Gastroesophageal sphincter (tissue), 4 donors: Measurements from ENCODE around the gene SLX9. TPM values are rescaled to one million over a fixed set of nuclear protein-coding genes. Genes with fewer than 3 reads are reported as not detected.

Source experiments
- ATAC-seq: fragments of 150-250 bp; one replicate; pipeline ENCODE4 v1.9.1; 2016; ENCODE audit warnings: mild to moderate bottlenecking, moderate library complexity
- H3K27ac ChIP-seq, 4 donors: fragments of 200-600 bp; sonication (generic) in 3 of 4; 1 replicate in 3 of 4; 2 replicates in 1 of 4; pipeline ENCODE4 v1.5.1; 2016 to 2019
- H3K27me3 ChIP-seq: fragments of 200-600 bp; sonication (generic); one replicate; pipeline ENCODE4 v1.5.1; 2019
- H3K36me3 ChIP-seq, 2 donors: fragments of 200-600 bp; sonication (generic); one replicate each; pipeline ENCODE4 v1.5.1; 2019; ENCODE audit warnings: control low read depth in 1 of 2
- H3K4me1 ChIP-seq, 3 donors: fragments of 200-600 bp; sonication (generic); 1 replicate in 2 of 3; 2 replicates in 1 of 3; pipeline ENCODE4 v1.5.1; 2016 to 2019; ENCODE audit warnings: control low read depth in 2 of 3
- H3K4me3 ChIP-seq, 2 donors: fragments of 200-600 bp; sonication (generic); one replicate each; pipeline ENCODE4 v1.5.1; 2019; ENCODE audit warnings: mild to moderate bottlenecking in 1 of 2, moderate library complexity in 1 of 2
- H3K9me3 ChIP-seq, 3 donors: fragments of 200-600 bp; sonication (generic); one replicate each; pipeline ENCODE4 v1.5.1; 2017 to 2019; ENCODE audit warnings: control low read depth in 2 of 3
- EP300 ChIP-seq: sonication (generic); formaldehyde crosslinking; IDR thresholded peaks from one replicate; pipeline ENCODE4 v1.6.1; 2017; ENCODE audit warnings: antibody characterized with exemption, mild to moderate bottlenecking
- POLR2A ChIP-seq, 2 donors: fragments of 450-650 bp; IDR thresholded peaks; one replicate each; pipeline ENCODE4 v1.6.1; 2017; ENCODE audit warnings: antibody characterized with exemption in 2 of 2, mild to moderate bottlenecking in 2 of 2, moderate library complexity in 1 of 2
- POLR2AphosphoS5 ChIP-seq: sonication (generic); formaldehyde crosslinking; IDR thresholded peaks from one replicate; pipeline ENCODE4 v1.6.1; 2017; ENCODE audit warnings: antibody characterized with exemption
- WGBS, 2 donors: methylation state at CpG; one replicate each; pipeline ENCODE4 v1.1.5; 2018; ENCODE audit warnings: low coverage in 1 of 2; 5-methylcytosine and 5-hydroxymethylcytosine counted together
- total RNA-seq, 4 donors: library from RNA; depleted of rRNA; stranded (reverse); fragments of >200 nt; gene quantifications; one replicate each; pipeline ENCODE4 v1.1.0, GENCODE V29; 2016
- TF ChIP-seq, protein P1 (sequence below), 4 experiments: fragments of 200-600 bp in 2 of 4; fragments of 450-650 bp in 2 of 4; sonication (generic) in 1 of 4; IDR thresholded peaks; one replicate each; pipeline ENCODE4 v1.5.1; 2017 to 2019; ENCODE audit warnings: antibody characterized with exemption in 4 of 4, mild to moderate bottlenecking in 2 of 4, moderate library complexity in 2 of 4

The SLX9 gene
- total RNA-seq, 4 donors from 2014 or later, result 15.7 to 53.9 (median 36.4) TPM

DNA sequence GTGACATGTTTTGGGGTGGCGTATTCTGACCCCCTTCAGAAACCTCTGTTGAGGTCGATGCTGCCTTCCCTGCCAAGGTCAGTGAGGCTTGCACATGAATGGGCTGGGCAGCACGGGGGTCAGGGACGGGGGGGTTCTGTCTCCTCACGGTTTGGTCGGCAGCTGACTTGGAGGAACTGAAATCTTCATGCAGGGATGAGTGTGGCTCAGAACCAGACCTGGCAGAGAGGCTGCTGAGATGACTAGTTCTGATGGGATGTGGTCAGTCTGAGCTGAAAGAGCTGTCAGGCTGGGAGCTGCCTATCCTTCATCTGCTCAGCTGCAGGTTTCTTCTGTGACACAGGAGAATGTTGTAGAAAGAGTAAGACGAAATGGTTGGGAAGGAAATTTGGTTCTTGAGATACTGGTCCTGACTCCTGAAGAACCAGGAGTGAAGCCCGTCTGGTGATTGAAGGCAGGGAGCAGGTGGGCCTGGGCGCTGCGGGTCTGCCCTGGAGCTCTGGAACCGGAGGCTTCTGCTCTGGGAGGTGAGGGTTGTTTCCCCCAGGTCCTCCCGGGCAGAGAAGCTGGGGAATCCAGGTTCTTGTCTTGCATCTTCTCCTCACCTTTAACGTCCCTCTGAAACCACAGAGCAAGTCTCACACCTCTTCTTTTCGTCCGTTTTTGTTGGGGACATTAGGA lies 3.3 kb downstream of the SLX9 start:
- Histone ChIP-seq H3K9me3 (no peaks in the 10 kb centered on the region), H3K4me1 (peaks cover 0 to 32% (median 15%) of the 10 kb centered on the region in 3 donors), H3K36me3 (peaks cover 0 to 47% of the 10 kb centered on the region in 2 donors), H3K4me3 (no peak overlapping the region), H3K27ac (no peak overlapping the region), H3K27me3 (no peaks in the 10 kb centered on the region)
- 80 to 100% methylated on average over 1 to 12 of the region's 15 CpGs for WGBS, 2 donors
- TF ChIP-seq, protein P1, sequence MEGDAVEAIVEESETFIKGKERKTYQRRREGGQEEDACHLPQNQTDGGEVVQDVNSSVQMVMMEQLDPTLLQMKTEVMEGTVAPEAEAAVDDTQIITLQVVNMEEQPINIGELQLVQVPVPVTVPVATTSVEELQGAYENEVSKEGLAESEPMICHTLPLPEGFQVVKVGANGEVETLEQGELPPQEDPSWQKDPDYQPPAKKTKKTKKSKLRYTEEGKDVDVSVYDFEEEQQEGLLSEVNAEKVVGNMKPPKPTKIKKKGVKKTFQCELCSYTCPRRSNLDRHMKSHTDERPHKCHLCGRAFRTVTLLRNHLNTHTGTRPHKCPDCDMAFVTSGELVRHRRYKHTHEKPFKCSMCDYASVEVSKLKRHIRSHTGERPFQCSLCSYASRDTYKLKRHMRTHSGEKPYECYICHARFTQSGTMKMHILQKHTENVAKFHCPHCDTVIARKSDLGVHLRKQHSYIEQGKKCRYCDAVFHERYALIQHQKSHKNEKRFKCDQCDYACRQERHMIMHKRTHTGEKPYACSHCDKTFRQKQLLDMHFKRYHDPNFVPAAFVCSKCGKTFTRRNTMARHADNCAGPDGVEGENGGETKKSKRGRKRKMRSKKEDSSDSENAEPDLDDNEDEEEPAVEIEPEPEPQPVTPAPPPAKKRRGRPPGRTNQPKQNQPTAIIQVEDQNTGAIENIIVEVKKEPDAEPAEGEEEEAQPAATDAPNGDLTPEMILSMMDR (IDR thresholded peaks at IDR 0.05), result no peak
- TF ChIP-seq POLR2A (IDR thresholded peaks at IDR 0.05) (no peak), POLR2AphosphoS5 (no peak), EP300 (no peak)
- no peak for ATAC-seq

DNA sequence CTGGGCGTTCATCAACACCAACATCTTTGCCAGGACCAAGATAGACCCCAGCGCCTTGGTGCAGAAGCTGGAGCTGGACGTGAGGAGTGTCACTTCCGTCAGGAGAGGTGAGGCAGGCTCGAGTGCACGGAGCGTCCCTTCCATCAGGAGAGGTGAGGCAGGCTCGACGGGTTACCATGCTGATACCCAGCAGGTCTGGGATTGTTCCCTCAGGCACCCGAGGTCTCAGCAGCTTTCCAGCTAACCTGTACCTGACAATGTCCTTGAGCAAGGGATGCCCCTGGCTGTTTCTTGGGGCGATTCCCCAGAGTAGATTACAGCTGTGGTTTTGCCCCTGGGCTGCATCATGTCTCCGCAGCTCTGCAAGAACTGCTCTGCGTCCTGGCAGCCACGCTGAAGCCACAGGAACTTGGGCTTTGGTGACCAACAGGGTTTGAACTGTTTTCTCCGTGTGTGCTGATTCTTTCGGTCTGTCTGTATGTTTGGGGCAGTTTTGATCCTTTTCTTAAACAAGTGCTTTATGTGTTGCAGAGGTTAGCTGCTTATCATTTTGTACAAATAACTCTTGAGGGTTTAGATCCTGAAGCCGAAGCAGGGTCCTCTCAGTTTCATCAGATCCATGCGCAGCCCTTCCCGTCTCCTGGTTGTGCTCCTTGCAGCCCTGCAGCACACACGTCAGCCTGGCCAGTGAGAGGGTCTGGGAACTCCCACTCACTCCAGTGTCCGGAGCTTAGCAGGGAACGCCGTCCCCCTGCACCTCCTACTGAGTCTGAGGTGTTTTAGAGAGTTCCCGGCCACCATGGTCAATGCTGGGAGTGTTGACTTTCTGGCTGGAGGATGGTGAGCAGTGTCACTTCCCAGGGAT lies 4.1 kb downstream of the SLX9 start:
- H3K9me3 ChIP-seq, result no peaks in the 10 kb centered on the region
- ATAC-seq, result no peak
- 89 to 90% methylated on average over 3 to 7 of the region's 24 CpGs for WGBS, 2 donors
- peaks cover 0 to 48% of the 10 kb centered on the region in 2 donors for H3K36me3 ChIP-seq
- H3K4me1 ChIP-seq, result peaks cover 0 to 31% (median 15%) of the 10 kb centered on the region in 3 donors
- H3K27ac ChIP-seq, result no peak overlapping the region
- no peak overlapping the region for H3K4me3 ChIP-seq
- no peak for TF ChIP-seq POLR2AphosphoS5
- no peaks in the 10 kb centered on the region for H3K27me3 ChIP-seq

- 80% methylated on average over 1 of the region's 10 CpGs; no CpG with 5 or more reads in 1 of the 2 donors for WGBS, 2 donors
- no peak for ATAC-seq
These were observed 4.8 kb downstream of the SLX9 start for GRCh38 chr21:44944596-44944995.

DNA sequence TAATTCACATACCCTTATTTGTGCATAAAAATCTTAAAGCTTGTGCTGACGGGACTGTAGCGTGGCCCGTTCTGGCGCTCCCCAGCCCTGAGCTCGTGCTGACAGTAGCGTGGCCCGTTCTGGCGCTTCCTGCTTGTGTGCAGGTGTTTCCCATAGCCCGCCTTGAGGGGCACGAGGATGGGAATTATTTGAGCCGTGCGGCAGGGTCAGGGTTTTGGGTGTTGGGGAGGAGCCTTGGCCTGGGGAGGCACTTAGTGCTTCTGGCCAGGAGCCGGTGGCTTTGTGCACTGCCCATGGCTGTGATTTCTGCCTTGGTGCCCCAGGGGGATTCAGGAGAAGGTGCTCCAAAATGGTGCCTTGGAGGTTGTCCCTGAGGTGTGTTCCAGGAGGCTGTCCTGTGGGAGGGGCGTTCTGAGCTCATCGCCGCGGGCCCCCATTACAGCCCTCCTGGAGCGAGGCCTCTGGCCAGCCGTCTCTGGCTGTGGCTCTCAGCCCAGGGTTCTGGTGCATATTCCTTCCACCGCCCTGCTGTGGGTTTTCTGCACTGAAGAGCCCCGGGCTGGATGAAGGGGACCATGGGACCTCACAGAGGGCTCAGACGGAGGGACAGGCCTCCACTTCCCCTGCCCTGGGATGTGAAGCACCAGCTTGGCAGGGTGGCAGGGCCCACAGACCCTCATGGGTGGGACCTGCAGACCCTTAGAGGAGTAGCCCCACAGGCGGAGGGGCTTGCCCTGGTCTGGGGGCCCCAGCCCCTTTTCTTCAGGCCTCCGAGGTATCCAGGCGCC lies 6.6 kb downstream of the SLX9 start:
- no peak overlapping the region for H3K4me3 ChIP-seq
- no peak for TF ChIP-seq POLR2AphosphoS5
- TF ChIP-seq, protein P1 (IDR thresholded peaks at IDR 0.05), result no peak
- no peak for TF ChIP-seq EP300
- TF ChIP-seq POLR2A (IDR thresholded peaks at IDR 0.05), result no peak
- H3K9me3 ChIP-seq, result no peaks in the 10 kb centered on the region
- WGBS, 2 donors, result 85 to 100% methylated on average over 1 to 10 of the region's 25 CpGs
- peaks cover 0 to 53% of the 10 kb centered on the region in 2 donors for H3K36me3 ChIP-seq
- peaks cover 0 to 28% (median 13%) of the 10 kb centered on the region in 3 donors for H3K4me1 ChIP-seq
- H3K27me3 ChIP-seq, result no peaks in the 10 kb centered on the region
- no peak for ATAC-seq
- H3K27ac ChIP-seq, result no peak overlapping the region

More at GRCh38 chr21:44944596-44944995, 4.8 kb downstream of the SLX9 start:
- no peak for TF ChIP-seq EP300
- TF ChIP-seq, protein P1 (IDR thresholded peaks at IDR 0.05), result no peak
- no peak for TF ChIP-seq POLR2A (IDR thresholded peaks at IDR 0.05)
- no peak for TF ChIP-seq POLR2AphosphoS5
- Histone ChIP-seq H3K9me3 (no peaks in the 10 kb centered on the region), H3K4me3 (no peak overlapping the region), H3K36me3 (peaks cover 0 to 48% of the 10 kb centered on the region in 2 donors), H3K4me1 (peaks cover 0 to 30% (median 15%) of the 10 kb centered on the region in 3 donors), H3K27me3 (no peaks in the 10 kb centered on the region), H3K27ac (no peak overlapping the region)
